GM19239 (cell line): Measurements from ENCODE around the gene APLP2.
"Not testable (repeated sequence)": the region's sequence is repeated elsewhere in the genome, so short reads cannot be mapped to it uniquely, and the experiment has no call there.

ENCODE experiments used
- DNase-seq: peaks from one replicate; pipeline ENCODE4 v3.0.0; 2011; ENCODE audit warnings: low spot score; ENCODE audit not compliant: insufficient read length
- FAIRE-seq: peaks from 2 replicates; lab custom pipeline; 2011; peaks lifted over from hg19 to GRCh38; lab: Jason Lieb, UNC

Gene APLP2

DNA sequence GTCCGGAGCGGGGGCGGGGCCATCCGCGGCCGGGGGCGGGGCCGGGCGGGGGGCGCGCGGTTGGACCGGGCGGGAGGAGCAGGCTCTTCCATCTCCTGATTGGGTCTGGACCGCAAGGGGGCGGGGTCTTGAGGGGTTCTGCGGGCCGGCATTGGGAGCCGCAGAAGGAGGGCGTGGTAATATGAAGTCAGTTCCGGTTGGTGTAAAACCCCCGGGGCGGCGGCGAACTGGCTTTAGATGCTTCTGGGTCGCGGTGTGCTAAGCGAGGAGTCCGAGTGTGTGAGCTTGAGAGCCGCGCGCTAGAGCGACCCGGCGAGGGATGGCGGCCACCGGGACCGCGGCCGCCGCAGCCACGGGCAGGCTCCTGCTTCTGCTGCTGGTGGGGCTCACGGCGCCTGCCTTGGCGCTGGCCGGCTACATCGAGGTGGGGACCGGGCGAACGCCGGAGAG, at the start of gene APLP2:
Gene APLP2, plus strand, starts transcription at position 236 of the 450 bp plus-strand sequence. Its CDS starts 84 bp downstream, at position 320.
- peak; percentile 26 for FAIRE-seq
- peak; percentile 97 for DNase-seq

- FAIRE-seq: no peak
Observed at GRCh38 chr11:130020323-130020722, 49.4 kb upstream of the APLP2 start.

DNA sequence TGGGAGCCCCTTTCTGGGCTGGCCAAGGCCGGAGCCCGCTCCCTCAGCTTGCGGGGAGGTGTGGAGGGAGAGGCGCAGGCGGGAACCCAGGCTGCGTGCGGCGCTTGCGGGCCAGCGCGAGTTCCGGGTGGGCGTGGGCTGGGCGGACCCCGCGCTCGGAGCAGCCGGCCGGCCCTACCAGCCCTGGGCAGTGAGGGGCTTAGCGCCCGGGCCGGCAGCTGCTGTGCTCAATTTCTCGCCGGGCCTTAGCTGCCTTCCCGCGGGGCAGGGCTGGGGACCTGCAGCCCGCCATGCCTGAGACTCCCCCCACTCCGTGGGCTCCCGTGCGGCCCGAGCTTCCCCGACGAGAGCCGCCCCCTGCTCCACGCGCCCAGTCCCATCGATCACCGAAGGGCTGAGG, 48.1 kb upstream of the APLP2 start:
- DNase-seq, FAIRE-seq: not testable (repeated sequence)

More at GRCh38 chr11:130020323-130020722, 49.4 kb upstream of the APLP2 start:
- DNase-seq: no peak

DNA sequence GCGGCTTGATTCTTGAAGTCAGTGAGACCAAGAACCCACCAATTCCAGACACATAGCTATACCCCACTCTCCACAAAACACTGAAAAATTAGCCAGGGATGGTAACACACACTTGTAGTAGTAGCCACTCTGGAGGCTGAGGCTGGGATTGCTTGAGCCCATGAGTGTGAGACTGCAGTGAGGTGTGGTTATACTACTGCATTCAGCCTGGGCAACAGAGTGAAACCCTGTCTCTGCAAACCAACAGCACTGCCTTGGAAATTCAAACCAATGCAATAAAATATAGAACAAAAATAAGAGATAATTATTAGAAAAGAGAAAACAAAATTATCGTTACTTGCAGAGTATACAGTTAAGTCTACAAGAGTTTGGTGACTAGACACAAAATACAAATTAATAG, 46.9 kb upstream of the APLP2 start:
- FAIRE-seq: no peak

DNA sequence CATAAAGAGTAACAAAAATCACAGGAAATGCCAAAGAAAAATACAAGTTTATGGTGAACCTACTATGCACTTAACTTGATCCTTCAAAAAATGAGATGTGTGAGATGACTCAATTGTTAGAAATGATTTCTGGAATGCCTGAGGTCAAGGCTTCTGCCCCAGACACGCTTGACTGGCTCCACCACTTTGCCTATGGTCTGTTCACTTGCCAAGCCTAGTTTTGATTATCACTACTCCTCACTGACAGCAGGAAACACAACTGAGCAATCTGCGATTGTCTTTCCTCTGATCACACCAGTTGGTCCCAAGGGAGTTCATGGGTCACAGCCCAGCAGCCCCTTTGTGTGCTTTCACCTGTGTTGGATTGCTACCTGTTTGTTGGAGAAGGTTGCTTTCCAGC, 46.5 kb upstream of the APLP2 start:
- DNase-seq: peak; percentile 67
- FAIRE-seq: peak; percentile 94

More for the DNA sequence above, 46.9 kb upstream of the APLP2 start:
- no peak for DNase-seq

DNA sequence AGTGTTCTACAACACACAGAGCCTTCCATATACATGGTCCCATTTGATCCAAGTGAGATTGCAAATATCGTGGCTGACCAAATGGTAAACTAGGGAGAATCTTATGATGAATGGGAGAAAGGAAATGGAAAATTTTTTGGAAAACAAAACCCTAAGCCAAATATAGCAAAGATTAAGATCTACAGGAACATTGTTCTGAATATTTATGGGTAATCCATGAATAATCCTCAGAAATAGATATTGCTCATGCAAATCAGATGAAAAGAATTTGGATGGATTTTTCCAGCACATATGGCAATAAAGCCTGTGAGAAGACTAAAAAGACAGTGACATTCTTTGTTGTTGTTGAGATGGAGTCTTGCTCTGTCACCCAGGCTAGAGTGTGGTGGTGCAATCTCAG, 45.3 kb upstream of the APLP2 start:
- no peak for DNase-seq
- FAIRE-seq: no peak

- no peak for FAIRE-seq
- DNase-seq: no peak
Observed at GRCh38 chr11:130025371-130025770, 44.3 kb upstream of the APLP2 start.

DNA sequence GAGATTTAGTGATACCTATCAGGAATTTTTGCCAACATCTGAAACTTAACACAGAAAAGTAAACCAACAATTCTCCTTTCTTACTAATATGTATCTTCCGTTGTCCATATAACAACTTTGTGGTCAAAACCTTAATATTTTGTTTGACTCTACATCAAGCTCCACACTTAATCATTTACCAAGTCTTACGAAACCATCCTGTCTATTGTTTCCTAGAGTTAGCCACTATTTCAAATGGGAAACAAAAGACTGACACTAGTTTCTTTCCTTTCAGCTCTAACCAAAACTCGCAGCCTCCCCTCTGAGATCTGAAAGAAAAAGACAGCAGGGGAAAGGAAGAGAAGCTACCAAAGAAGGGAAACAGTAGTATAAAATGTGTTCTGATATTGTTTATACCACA, 40.6 kb upstream of the APLP2 start:
- no peak for DNase-seq
- FAIRE-seq: peak; percentile 76

DNA sequence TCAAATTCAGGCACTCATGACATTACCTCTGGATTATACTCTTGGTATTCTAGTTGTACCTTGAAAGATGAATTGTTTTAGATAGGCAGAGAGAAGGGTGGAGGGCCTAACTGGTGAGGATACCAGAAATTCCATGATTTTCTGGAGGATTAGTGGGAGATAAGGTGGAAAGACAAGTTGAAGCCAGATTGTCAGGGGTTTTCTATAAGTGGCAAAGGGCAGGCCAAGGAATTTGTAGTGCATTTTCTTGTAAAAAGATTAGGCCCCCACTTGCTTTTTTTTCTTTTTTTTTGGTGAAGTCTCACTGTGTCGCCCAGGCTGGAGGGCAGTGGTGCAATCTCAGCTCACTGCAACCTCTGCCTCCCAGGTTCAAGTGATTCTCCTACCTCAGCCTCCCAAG, 38.6 kb upstream of the APLP2 start:
- DNase-seq: no peak
- FAIRE-seq: no peak

DNA sequence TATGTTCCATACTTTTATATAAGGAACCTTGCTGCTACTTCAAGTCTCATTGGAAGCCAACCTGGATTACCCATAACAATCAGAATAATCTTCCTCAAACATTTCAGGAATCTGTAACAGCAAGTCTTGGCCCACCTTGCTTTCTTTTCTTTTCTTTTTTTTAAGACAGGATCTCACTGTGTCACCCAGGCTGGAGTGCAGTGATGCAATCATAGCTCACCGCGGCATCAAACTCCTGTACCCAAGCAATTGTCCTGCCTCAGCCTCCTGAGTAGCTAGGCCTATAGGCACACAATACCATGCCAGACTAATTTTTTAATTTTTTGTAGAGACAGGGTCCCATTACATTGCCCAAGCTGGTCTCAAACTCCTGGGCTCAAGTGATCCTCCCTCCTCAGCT, 37.7 kb upstream of the APLP2 start:
- FAIRE-seq (no peak), DNase-seq (no peak)

DNA sequence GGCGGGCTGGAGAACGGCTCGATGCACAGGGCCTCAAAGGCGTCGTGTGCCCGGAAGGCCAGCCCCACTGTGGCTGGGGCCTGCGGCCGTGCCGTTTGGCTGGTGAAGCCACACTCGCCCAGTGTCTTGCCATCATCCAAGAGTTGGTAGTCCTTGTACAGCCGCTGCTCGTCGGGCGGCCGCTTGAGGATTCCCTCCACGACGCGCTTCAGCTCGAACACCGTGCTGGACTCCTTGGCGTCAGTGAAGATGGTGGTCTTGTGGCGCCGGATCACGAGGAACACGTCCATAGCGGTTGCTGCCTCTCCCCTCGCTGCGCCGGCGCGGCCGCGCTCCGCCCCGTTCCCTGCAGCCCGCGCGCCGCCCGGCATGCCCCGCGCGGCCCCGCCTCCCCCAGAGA, 36.8 kb upstream of the APLP2 start:
- DNase-seq (no peak), FAIRE-seq (no peak)

DNA sequence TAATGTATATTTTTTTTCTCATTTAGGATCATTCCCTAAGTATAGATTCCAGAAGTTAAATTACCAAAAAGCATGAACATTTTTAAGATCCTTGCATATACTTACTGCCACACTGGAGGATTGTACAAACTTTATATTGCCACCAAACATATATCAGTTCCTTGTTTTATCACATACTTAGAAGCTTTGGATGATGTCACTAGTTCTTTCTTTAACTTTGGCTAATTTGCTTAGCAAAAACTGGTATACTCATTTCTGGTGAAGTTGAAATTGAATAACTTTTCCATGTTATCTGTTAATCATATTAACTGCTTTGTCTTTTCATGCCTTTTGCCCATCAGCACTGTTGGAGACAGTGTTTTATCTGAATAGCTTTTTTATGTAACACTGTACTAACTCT, 35.5 kb upstream of the APLP2 start:
- DNase-seq: no peak
- no peak for FAIRE-seq

DNA sequence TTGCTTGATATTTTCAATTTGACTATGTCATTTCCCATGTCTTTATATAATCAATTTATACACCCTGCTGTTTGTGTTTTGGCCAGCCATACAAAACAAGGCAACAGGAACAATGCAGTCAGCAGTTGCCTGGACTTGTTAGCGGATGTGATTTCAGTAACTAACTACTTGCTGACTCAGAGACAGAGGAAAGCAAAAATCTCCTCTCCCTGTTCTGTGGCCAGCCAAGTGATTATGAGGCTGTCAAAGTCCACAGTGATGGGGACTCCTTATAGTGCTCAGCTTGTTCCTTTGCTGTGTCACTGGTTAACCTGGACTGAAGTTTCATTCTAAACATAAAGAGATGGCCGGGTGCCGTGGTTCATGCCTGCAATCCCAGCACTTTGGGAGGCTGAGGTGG, 32.6 kb upstream of the APLP2 start:
- FAIRE-seq: no peak
- DNase-seq: no peak

DNA sequence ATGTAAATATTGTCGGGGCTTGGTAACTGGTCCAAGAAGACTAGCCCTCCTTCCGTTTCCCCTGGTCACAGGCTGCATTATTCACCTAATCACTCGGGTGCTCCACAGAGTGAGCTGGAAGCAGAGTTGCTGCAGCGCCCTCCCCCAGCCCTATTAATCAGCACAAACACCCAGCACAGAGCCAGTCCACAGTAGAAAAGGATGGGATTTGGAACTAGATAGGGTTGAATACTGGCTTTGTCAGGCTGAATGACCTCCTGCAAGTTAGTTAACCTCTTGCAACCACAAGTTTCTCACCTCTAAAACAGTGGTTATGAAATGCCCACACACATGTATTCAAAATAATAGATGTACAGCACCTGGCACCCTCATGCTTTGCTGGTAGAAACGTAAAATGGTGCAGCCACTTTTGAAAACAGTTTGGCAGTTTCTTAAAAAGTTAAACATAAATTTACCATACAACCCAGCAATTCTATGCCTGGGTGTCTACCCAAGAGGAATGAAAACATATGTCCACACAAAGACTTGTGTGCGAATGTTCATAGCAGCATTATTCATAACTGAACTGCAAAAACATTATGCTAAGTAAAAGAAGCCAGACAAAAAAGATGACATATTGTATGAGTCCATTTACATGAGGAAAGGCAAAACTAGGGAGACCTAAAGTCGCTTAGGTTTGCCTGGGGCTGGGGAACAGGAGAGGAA, 31.7 kb upstream of the APLP2 start:
- DNase-seq (no peak), FAIRE-seq (no peak)

DNA sequence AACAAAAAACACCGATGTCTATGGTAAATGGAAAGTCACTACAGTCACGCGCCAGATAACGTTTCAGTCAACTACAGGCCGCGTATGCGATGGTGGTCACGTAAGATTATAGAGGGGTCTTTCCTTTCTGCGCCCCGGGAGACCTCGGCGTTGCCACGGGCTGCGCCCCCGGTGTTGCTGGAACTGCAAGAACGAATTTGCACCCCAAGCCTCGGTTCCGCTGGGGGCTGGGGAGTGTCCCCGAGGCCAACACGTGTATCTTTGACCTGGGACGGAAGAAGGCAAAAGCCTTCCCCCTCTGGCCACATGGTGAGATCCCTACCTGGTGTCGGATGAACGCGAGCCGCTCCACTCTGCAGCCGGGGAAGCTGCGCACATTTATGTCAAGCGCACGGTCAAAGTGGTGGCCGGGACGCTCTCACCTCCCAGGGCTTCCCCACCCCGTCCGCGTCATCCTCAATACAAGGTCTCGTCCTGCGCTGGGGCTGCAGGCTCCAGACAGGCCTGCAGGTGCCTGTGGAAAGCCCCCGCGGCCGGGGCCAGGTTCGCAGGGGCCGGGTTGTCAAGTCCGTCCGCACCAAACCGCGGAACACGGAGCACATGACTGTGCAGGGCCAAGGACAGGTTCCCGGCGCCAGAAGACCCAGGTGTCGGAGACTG, 29.3 kb upstream of the APLP2 start:
- FAIRE-seq (no peak), DNase-seq (no peak)

- DNase-seq: no peak
- no peak for FAIRE-seq
Observed at GRCh38 chr11:130042093-130042591, 27.6 kb upstream of the APLP2 start.

DNA sequence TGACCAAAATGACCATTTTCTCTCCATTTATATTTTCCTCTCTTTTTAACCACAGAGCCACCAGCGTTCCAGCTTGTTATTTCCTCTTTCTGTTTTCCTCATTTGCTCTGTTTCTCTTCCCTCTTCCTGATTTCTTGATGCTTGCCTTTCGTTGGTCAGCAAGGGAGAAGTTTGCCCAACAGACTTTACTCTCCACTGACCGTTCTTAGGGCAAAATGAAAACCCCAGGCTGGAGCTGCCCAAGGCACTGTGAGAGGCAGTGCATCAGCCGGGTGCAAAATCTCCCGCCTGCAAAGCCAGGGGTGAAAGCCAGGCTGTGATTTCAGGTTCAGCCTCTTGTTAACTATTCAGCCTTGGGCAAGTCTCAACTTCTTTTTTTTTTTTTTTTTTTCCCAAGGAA, 26.1 kb upstream of the APLP2 start:
- FAIRE-seq: no peak
- DNase-seq: no peak

GRCh38 chr11:130047141-130047540, 22.6 kb upstream of the APLP2 start:
- FAIRE-seq (no peak), DNase-seq (no peak)

DNA sequence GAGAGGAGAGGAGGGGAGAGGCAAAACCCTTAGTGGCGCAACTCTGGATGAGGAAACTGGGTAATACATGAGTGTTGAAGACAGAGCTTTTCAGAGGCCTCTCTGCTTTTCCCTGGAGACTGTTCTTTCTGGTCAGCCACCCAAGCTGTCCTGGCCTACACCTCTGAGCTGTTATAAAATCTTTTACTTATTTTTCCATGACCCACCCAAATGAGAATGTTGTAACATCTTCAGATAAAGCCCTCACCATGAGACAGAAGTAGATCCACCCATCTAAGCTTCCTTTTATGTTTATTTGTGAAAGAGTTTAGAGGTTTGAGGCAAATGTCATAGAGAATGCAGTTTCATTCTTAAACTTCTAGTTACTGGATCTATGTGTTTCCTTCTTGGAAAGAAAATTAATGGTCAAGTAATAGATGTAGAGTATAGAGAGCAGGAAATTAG, 20.3 kb upstream of the APLP2 start:
- DNase-seq: no peak

DNA sequence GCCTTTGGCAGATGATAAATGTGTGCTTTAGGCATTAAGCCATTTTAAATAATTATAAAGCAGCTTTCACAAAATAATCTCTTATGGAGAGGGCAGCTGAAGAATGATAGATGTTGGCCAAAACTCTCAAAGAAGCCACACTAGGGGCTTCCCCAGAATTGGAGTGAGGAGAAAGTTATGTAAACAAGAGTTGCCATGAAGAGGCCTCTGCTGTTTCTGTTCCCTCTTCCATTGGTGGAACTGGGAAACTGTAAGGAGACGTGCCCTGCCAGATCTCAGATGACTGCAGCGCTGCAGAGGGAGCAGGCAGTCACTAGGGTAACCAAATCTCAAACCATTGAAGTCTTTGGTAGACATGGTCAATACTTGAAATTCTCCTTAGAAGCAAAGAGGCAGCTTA, 19.4 kb upstream of the APLP2 start:
- no peak for DNase-seq
- FAIRE-seq: no peak

More for the DNA sequence above, 20.3 kb upstream of the APLP2 start:
- no peak for FAIRE-seq

GRCh38 chr11:130051082-130051481, 18.6 kb upstream of the APLP2 start:
- FAIRE-seq (no peak), DNase-seq (no peak)
